ENCODE measurements around the gene B2M. TPM values are rescaled to one million over a fixed set of nuclear protein-coding genes. Genes with fewer than 3 reads are reported as not detected.

The B2M gene
- total RNA-seq, 1 experiment from 2014 or later: 605 TPM

DNA sequence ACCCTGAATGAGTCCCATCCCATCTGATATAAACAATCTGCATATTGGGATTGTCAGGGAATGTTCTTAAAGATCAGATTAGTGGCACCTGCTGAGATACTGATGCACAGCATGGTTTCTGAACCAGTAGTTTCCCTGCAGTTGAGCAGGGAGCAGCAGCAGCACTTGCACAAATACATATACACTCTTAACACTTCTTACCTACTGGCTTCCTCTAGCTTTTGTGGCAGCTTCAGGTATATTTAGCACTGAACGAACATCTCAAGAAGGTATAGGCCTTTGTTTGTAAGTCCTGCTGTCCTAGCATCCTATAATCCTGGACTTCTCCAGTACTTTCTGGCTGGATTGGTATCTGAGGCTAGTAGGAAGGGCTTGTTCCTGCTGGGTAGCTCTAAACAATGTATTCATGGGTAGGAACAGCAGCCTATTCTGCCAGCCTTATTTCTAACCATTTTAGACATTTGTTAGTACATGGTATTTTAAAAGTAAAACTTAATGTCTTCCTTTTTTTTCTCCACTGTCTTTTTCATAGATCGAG lies 4.5 kb downstream of the B2M start:
- H3K9me3 Mint-ChIP-seq (ENCODE audit: unreplicated experiment): no peaks in the 10 kb centered on the region
- POLR2A ChIA-PET: interaction anchor here (0.7 to 7.2 kb wide), 3 partner anchors 13 to 51 kb away, joined by 3 to 340 read pairs (median 148); partner anchors contain the start of gene SPG11
- no peak for DNase-seq (ENCODE audit: unreplicated experiment)
- no peak overlapping the region for H3K27ac Mint-ChIP-seq (ENCODE audit: low read depth, unreplicated experiment)
- H3K4me1 Mint-ChIP-seq (ENCODE audit: insufficient read depth, unreplicated experiment): peaks cover 23% of the 10 kb centered on the region
- intact Hi-C loops (cut with micrococcal nuclease): no loop called here
- H3K27me3 Mint-ChIP-seq (ENCODE audit: insufficient read depth, unreplicated experiment): no peaks in the 10 kb centered on the region
- TF ChIP-seq, protein P1, sequence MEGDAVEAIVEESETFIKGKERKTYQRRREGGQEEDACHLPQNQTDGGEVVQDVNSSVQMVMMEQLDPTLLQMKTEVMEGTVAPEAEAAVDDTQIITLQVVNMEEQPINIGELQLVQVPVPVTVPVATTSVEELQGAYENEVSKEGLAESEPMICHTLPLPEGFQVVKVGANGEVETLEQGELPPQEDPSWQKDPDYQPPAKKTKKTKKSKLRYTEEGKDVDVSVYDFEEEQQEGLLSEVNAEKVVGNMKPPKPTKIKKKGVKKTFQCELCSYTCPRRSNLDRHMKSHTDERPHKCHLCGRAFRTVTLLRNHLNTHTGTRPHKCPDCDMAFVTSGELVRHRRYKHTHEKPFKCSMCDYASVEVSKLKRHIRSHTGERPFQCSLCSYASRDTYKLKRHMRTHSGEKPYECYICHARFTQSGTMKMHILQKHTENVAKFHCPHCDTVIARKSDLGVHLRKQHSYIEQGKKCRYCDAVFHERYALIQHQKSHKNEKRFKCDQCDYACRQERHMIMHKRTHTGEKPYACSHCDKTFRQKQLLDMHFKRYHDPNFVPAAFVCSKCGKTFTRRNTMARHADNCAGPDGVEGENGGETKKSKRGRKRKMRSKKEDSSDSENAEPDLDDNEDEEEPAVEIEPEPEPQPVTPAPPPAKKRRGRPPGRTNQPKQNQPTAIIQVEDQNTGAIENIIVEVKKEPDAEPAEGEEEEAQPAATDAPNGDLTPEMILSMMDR (IDR thresholded peaks at IDR 0.05; ENCODE audit: unreplicated experiment): no peak
- peaks cover 70% of the 10 kb centered on the region for H3K36me3 Mint-ChIP-seq (ENCODE audit: insufficient read depth, unreplicated experiment)
- no TSS peak for BruUV-seq (replicated peaks)
- no peak overlapping the region for H3K4me3 Mint-ChIP-seq (ENCODE audit: unreplicated experiment)
- CTCF ChIA-PET: interaction anchor here (0.6 to 2.6 kb wide), 6 partner anchors 13 to 138 kb away, joined by 3 to 26 read pairs (median 4); partner anchors contain the start of genes SPG11 and TRIM69

DNA sequence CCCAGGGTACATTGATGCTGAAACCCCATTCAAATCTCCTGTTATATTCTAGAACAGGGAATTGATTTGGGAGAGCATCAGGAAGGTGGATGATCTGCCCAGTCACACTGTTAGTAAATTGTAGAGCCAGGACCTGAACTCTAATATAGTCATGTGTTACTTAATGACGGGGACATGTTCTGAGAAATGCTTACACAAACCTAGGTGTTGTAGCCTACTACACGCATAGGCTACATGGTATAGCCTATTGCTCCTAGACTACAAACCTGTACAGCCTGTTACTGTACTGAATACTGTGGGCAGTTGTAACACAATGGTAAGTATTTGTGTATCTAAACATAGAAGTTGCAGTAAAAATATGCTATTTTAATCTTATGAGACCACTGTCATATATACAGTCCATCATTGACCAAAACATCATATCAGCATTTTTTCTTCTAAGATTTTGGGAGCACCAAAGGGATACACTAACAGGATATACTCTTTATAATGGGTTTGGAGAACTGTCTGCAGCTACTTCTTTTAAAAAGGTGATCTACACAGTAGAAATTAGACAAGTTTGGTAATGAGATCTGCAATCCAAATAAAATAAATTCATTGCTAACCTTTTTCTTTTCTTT lies 5.8 kb downstream of the B2M start:
- H3K4me1 Mint-ChIP-seq (ENCODE audit: insufficient read depth, unreplicated experiment): peaks cover 23% of the 10 kb centered on the region
- no peak overlapping the region for H3K4me3 Mint-ChIP-seq (ENCODE audit: unreplicated experiment)
- CTCF ChIA-PET: interaction anchor here (1.1 kb wide), 1 partner anchor 137 kb away, joined by 3 read pairs; no protein-coding TSS in a partner anchor
- no peaks in the 10 kb centered on the region for H3K9me3 Mint-ChIP-seq (ENCODE audit: unreplicated experiment)
- peaks cover 59% of the 10 kb centered on the region for H3K36me3 Mint-ChIP-seq (ENCODE audit: insufficient read depth, unreplicated experiment)
- no peaks in the 10 kb centered on the region for H3K27me3 Mint-ChIP-seq (ENCODE audit: insufficient read depth, unreplicated experiment)
- POLR2A ChIA-PET: interaction anchor here (0.9 kb wide), 1 partner anchor 12 kb away, joined by 4 read pairs; no protein-coding TSS in a partner anchor
- intact Hi-C loops (cut with micrococcal nuclease): no loop called here
- DNase-seq (ENCODE audit: unreplicated experiment): no peak
- TF ChIP-seq, protein P1 (IDR thresholded peaks at IDR 0.05; ENCODE audit: unreplicated experiment): no peak
- H3K27ac Mint-ChIP-seq (ENCODE audit: low read depth, unreplicated experiment): no peak overlapping the region
- no TSS peak for BruUV-seq (replicated peaks)

DNA sequence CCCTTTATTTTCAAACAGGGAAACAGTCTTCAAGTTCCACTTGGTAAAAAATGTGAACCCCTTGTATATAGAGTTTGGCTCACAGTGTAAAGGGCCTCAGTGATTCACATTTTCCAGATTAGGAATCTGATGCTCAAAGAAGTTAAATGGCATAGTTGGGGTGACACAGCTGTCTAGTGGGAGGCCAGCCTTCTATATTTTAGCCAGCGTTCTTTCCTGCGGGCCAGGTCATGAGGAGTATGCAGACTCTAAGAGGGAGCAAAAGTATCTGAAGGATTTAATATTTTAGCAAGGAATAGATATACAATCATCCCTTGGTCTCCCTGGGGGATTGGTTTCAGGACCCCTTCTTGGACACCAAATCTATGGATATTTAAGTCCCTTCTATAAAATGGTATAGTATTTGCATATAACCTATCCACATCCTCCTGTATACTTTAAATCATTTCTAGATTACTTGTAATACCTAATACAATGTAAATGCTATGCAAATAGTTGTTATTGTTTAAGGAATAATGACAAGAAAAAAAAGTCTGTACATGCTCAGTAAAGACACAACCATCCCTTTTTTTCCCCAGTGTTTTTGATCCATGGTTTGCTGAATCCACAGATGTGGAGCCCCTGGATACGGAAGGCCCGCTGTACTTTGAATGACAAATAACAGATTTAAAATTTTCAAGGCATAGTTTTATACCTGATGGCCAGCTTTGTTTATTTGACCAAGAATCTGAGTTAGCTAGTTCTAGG lies 7.0 kb downstream of the B2M start:
- peaks cover 21% of the 10 kb centered on the region for H3K4me1 Mint-ChIP-seq (ENCODE audit: insufficient read depth, unreplicated experiment)
- no peak overlapping the region for H3K4me3 Mint-ChIP-seq (ENCODE audit: unreplicated experiment)
- POLR2A ChIA-PET: interaction anchor here (0.9 to 2.7 kb wide), 5 partner anchors 10 to 54 kb away, joined by 3 to 13 read pairs (median 4); no protein-coding TSS in a partner anchor
- no TSS peak for BruUV-seq (replicated peaks)
- H3K27ac Mint-ChIP-seq (ENCODE audit: low read depth, unreplicated experiment): no peak overlapping the region
- intact Hi-C loops (cut with micrococcal nuclease): no loop called here
- peaks cover 53% of the 10 kb centered on the region for H3K36me3 Mint-ChIP-seq (ENCODE audit: insufficient read depth, unreplicated experiment)
- TF ChIP-seq, protein P1 (IDR thresholded peaks at IDR 0.05; ENCODE audit: unreplicated experiment): no peak
- H3K27me3 Mint-ChIP-seq (ENCODE audit: insufficient read depth, unreplicated experiment): no peaks in the 10 kb centered on the region
- DNase-seq (ENCODE audit: unreplicated experiment): no peak
- CTCF ChIA-PET: interaction anchor here (0.7 to 1.7 kb wide), 2 partner anchors 54 to 813 kb away, joined by 4 to 6 read pairs; no protein-coding TSS in a partner anchor
- H3K9me3 Mint-ChIP-seq (ENCODE audit: unreplicated experiment): no peaks in the 10 kb centered on the region

DNA sequence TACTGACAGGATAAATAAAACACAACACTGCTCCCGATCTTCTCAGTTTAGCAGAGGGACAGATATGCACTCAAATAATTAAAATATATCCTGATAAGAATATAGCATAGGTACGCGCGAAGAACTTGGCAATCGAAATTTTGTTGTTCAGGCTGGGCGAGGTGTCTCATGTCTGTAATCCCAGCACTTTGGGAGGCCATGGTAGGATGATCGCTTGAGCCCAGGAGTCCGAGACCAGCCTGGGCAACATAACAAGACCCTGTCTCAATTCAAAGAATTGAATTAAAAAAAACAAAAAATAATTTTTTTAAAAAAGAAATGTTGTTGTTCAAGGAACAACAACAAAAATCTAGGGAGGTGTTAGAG lies 7.6 kb downstream of the B2M start:
- TF ChIP-seq, protein P1 (IDR thresholded peaks at IDR 0.05; ENCODE audit: unreplicated experiment): no peak
- ChIA-PET POLR2A (interaction anchor here (1.0 to 2.7 kb wide), 4 partner anchors 9 to 55 kb away, joined by 3 to 13 read pairs (median 4); no protein-coding TSS in a partner anchor), CTCF (interaction anchor here (0.7 to 1.7 kb wide), 2 partner anchors 55 to 813 kb away, joined by 4 to 6 read pairs; no protein-coding TSS in a partner anchor)
- intact Hi-C loops (cut with micrococcal nuclease): no loop called here
- no peak overlapping the region for H3K27ac Mint-ChIP-seq (ENCODE audit: low read depth, unreplicated experiment)
- no peaks in the 10 kb centered on the region for H3K27me3 Mint-ChIP-seq (ENCODE audit: insufficient read depth, unreplicated experiment)
- H3K4me3 Mint-ChIP-seq (ENCODE audit: unreplicated experiment): no peak overlapping the region
- H3K4me1 Mint-ChIP-seq (ENCODE audit: insufficient read depth, unreplicated experiment): peaks cover 16% of the 10 kb centered on the region
- no peaks in the 10 kb centered on the region for H3K9me3 Mint-ChIP-seq (ENCODE audit: unreplicated experiment)
- DNase-seq (ENCODE audit: unreplicated experiment): no peak
- BruUV-seq (replicated peaks): no TSS peak
- peaks cover 48% of the 10 kb centered on the region for H3K36me3 Mint-ChIP-seq (ENCODE audit: insufficient read depth, unreplicated experiment)

Measured in MCF 10A (cell line).